Adrenal gland (tissue), 12 donors: ENCODE results near the gene CCDC51. TPM values are rescaled to one million over a fixed set of nuclear protein-coding genes. Genes with fewer than 3 reads are reported as not detected.
A peak's percentile ranks its signal among the peaks of the same experiment; 100 is the strongest.

ENCODE experiments used
- DNase-seq, 7 donors: peaks; one replicate each; pipeline ENCODE4 v3.0.0-alpha.2; 2019 to 2020
- H3K27ac ChIP-seq, 5 donors: fragments of 200-600 bp; sonication (generic) in 4 of 5; 1 replicate in 3 of 5; 2 replicates in 2 of 5; pipeline versions ENCODE4 v1.5.1 to v1.8.0; 2016 to 2020; ENCODE audit warnings: mild to moderate bottlenecking in 1 of 5
- H3K27me3 ChIP-seq: fragments of 200-600 bp; 2 replicates; pipeline ENCODE4 v1.8.0; 2021
- H3K36me3 ChIP-seq, 2 donors: fragments of 200-600 bp; replicated peaks in 1 of 2; 1 replicate in 1 of 2; 2 replicates in 1 of 2; pipeline versions ENCODE4 v1.5.1 to v1.8.0; 2018 to 2022
- H3K4me1 ChIP-seq, 2 donors: fragments of 200-600 bp; replicated peaks in 1 of 2; 1 replicate in 1 of 2; 2 replicates in 1 of 2; pipeline versions ENCODE4 v1.5.1 to v1.8.0; 2018 to 2021
- H3K4me3 ChIP-seq, 4 donors: fragments of 200-600 bp; sonication (generic) in 3 of 4; one replicate each; pipeline ENCODE4 v1.5.1; 2016 to 2018
- H3K9me3 ChIP-seq, 3 donors: fragments of 200-600 bp; sonication (generic) in 1 of 3; replicated peaks in 1 of 3; 1 replicate in 2 of 3; 2 replicates in 1 of 3; pipeline versions ENCODE4 v1.5.1 to v1.8.0; 2016 to 2021
- POLR2A ChIP-seq, 2 donors: fragments of 450-650 bp; IDR thresholded peaks; one replicate each; pipeline ENCODE4 v1.6.1; 2017; ENCODE audit warnings: antibody characterized with exemption in 2 of 2, mild to moderate bottlenecking in 2 of 2, moderate library complexity in 1 of 2
- WGBS, 4 donors: extraction: QIAGEN DNeasy Blood & Tissue Kit in 2 of 4; methylation state at CpG; one replicate each; pipeline versions ENCODE4 v1.1.5 to v1.1.7; 2013 to 2017; 5-methylcytosine and 5-hydroxymethylcytosine counted together
- intact Hi-C, 2 donors: fragments of 100-400 bp; cut with DNase I; formaldehyde crosslinking; loops; one replicate each; pipeline versions ENCODE4 v1.14.1 to v1.15.0; 2022 to 2023
- polyA plus RNA-seq, 3 donors: library from polyadenylated mRNA; stranded (reverse); fragments of 200-250 nt in 2 of 3; fragments of 350-450 nt in 1 of 3; fragmentation: Illumina TruSeq in 1 of 3; extraction: RNeasy Lipid Tissue Mini Kit (QIAGEN cat#74804) in 1 of 3; gene quantifications; one replicate each; pipeline ENCODE4 v1.2.3, GENCODE V29; 2013 to 2014
- total RNA-seq, 9 donors: library from RNA; depleted of rRNA in 4 of 9; stranded (reverse); fragments of >200 nt in 4 of 9; fragments of 120-200 nt in 1 of 9; fragmentation: NEBNext Ultra II Directional in 1 of 9; extraction: Animal tissue kit (Norgen Biotek cat#: 25700) in 1 of 9; gene quantifications; one replicate each; pipeline versions ENCODE4 v1.1.0 to v1.2.4, GENCODE V29; 2013 to 2023
- TF ChIP-seq, protein P1 (sequence below), 6 experiments: fragments of 450-650 bp in 4 of 6; fragments of 200-600 bp in 2 of 6; sonication (generic) in 1 of 6; IDR thresholded peaks; 1 replicate in 5 of 6; 2 replicates in 1 of 6; pipeline versions ENCODE4 v1.5.1 to v1.8.0; 2016 to 2021; ENCODE audit warnings: antibody characterized with exemption in 6 of 6, mild to moderate bottlenecking in 2 of 6, moderate library complexity in 1 of 6
- donor health status: healthy with polysubstance abuse.
- donor health status: Bipolar disorder and iron deficiency.
- donor health status: DM: yes; HTN: yes; CAD: no.
- donor health status: DM: no; HTN: no; CAD: no.
- donor health status: DM: no; HTN: no; CAD: no.
- donor health status: DM: yes; HTN: yes; CAD: no.

Gene CCDC51
- total and polyA plus RNA-seq, 12 donors: 7.3 to 30.4 (median 19.5) TPM

DNA sequence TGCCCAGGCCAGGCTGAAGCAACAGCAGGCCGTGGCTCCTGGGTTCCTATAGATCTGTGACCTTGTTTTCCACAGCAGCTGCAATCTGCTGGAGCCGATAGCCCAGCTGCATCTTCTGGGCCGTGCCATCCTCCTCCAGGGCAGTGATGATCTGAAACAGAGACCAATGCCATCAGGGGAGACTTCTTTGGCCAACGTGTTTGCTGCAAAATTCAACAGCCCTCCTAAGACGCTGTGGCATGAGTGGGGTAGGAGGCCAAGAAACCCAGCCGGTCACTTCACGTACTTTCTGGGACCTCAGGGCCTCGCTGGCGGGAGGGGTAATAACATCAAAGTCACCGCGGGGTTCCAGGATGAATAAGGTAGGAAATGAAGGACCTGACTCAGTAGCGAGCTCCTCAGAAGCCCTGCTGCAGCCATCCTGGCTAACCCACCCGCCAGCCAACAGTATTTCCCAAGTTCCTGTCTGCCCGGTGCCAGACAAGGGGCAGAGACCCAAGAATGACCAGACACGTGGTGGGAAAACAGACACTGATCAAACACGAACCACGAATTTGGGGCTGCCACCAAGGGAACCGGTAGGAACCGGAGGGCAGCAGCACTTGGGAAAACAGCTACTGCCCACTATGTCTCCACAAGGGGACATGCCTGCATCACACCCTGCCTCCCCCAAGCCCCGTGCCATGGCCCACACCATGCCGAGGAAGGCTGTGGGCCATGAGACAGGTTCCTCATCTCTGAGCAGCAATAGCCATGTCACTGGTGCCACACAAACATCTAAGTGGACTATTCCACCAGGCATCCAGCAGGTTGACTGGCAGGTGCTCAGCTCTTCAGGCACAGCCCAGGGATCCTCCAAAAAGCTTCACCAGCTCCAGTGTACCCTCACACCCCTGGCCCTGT is 35.2 kb downstream of the CCDC51 start:
- intact Hi-C loops: no loop called here
- Histone ChIP-seq H3K4me1 (peaks cover 0 to 5% of the 10 kb centered on the region in 2 donors), H3K4me3 (no peak overlapping the region), H3K36me3 (peaks cover 0 to 3% of the 10 kb centered on the region in 2 donors), H3K27me3 (no peaks in the 10 kb centered on the region), H3K27ac (no peak overlapping the region), H3K9me3 (no peaks in the 10 kb centered on the region)
- TF ChIP-seq POLR2A (IDR thresholded peaks at IDR 0.05): no peak
- TF ChIP-seq, protein P1, sequence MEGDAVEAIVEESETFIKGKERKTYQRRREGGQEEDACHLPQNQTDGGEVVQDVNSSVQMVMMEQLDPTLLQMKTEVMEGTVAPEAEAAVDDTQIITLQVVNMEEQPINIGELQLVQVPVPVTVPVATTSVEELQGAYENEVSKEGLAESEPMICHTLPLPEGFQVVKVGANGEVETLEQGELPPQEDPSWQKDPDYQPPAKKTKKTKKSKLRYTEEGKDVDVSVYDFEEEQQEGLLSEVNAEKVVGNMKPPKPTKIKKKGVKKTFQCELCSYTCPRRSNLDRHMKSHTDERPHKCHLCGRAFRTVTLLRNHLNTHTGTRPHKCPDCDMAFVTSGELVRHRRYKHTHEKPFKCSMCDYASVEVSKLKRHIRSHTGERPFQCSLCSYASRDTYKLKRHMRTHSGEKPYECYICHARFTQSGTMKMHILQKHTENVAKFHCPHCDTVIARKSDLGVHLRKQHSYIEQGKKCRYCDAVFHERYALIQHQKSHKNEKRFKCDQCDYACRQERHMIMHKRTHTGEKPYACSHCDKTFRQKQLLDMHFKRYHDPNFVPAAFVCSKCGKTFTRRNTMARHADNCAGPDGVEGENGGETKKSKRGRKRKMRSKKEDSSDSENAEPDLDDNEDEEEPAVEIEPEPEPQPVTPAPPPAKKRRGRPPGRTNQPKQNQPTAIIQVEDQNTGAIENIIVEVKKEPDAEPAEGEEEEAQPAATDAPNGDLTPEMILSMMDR (IDR thresholded peaks at IDR 0.05): no peak
- DNase-seq: peak in 5 of 7 donors; percentile 0 to 45 (median 12)
- 83 to 88% (median 87%) methylated on average over 12 to 21 of the region's 21 CpGs for WGBS, 4 donors

- H3K9me3 ChIP-seq: no peaks in the 10 kb centered on the region
- DNase-seq: peak in 3 of 7 donors; percentile 6 to 44 (median 18)
- H3K4me1 ChIP-seq: peaks cover 0 to 5% of the 10 kb centered on the region in 2 donors
- WGBS, 4 donors: 86 to 91% (median 90%) methylated on average over 4 to 15 of the region's 15 CpGs
- no peaks in the 10 kb centered on the region for H3K27me3 ChIP-seq
- TF ChIP-seq, protein P1 (IDR thresholded peaks at IDR 0.05): no peak
- no peak for TF ChIP-seq POLR2A (IDR thresholded peaks at IDR 0.05)
- H3K4me3 ChIP-seq: no peak overlapping the region
- H3K27ac ChIP-seq: peak overlapping the region in 1 of 5 donors; percentile 81
- H3K36me3 ChIP-seq: no peaks in the 10 kb centered on the region
- intact Hi-C loops: no loop called here
Measured at GRCh38 chr3:48403533-48404439, 36.1 kb downstream of the CCDC51 start.

- no peaks in the 10 kb centered on the region for H3K9me3 ChIP-seq
- H3K27me3 ChIP-seq: no peaks in the 10 kb centered on the region
- no peaks in the 10 kb centered on the region for H3K36me3 ChIP-seq
- 54 to 72% (median 63%) methylated on average over 3 of the region's 3 CpGs for WGBS, 4 donors
- no peak for TF ChIP-seq POLR2A (IDR thresholded peaks at IDR 0.05)
- TF ChIP-seq, protein P1 (IDR thresholded peaks at IDR 0.05): no peak
- peak in 1 of 7 donors; percentile 15 for DNase-seq
- no peak overlapping the region for H3K4me3 ChIP-seq
- peaks cover 0 to 5% of the 10 kb centered on the region in 2 donors for H3K4me1 ChIP-seq
- H3K27ac ChIP-seq: peak overlapping the region in 3 of 5 donors; percentile 16 to 81 (median 80)
- intact Hi-C loops: loop anchor here in 1 of 2 donors (1.0 kb wide), 1 partner anchor 28 kb away; no protein-coding TSS in a partner anchor
Measured at GRCh38 chr3:48402907-48403306, 37.0 kb downstream of the CCDC51 start.
